Activated CD4-positive, alpha-beta memory T cell treated with anti-CD3 and anti-CD28 coated beads, Interleukin-2, amount 10 ng/mL, durations not matched to agents 7 days and 5 days (primary cell): ENCODE data around the gene ATL1. TPM values are rescaled to one million over a fixed set of nuclear protein-coding genes. Genes with fewer than 3 reads are reported as not detected.

ENCODE experiments used
- CTCF ChIA-PET: fragments of 350-600 bp; sonication (Branson Sonifier 250); formaldehyde crosslinking; loops from one replicate; lab custom pipeline; 2021; ENCODE audit warnings: antibody characterized with exemption, inconsistent platforms; lab: Charles Lee
- POLR2A ChIA-PET: fragments of 350-600 bp; sonication (Branson Sonifier 250); formaldehyde crosslinking; loops from one replicate; lab custom pipeline; 2021; ENCODE audit warnings: antibody characterized with exemption; lab: Charles Lee
- DNase-seq: peaks from one replicate; pipeline ENCODE4 v3.0.0-alpha.2; 2020
- H3K27ac Mint-ChIP-seq: one replicate; pipeline ENCODE4 v1.8.0; 2021; ENCODE audit warnings: mild to moderate bottlenecking, mixed read lengths
- H3K27me3 Mint-ChIP-seq: one replicate; pipeline ENCODE4 v1.8.0; 2021; ENCODE audit warnings: mixed read lengths
- H3K36me3 Mint-ChIP-seq: one replicate; pipeline ENCODE4 v1.8.0; 2021; ENCODE audit warnings: low read depth, mixed read lengths
- H3K4me1 Mint-ChIP-seq: one replicate; pipeline ENCODE4 v1.8.0; 2021; ENCODE audit warnings: mixed read lengths
- H3K4me3 Mint-ChIP-seq: one replicate; pipeline ENCODE4 v1.8.0; 2021; ENCODE audit warnings: mild to moderate bottlenecking, mixed read lengths
- H3K9me3 Mint-ChIP-seq: one replicate; pipeline ENCODE4 v1.8.0; 2021; ENCODE audit warnings: mixed read lengths
- total RNA-seq, 2 experiments: library from RNA; stranded (reverse); gene quantifications; one replicate each; pipeline ENCODE4 v1.2.3, GENCODE V29; 2021

ATL1 gene
- total RNA-seq, 2 experiments from 2014 or later: 0.86 to 1.2 TPM

- Mint-ChIP-seq H3K4me3 (no peak within 1 kb of the TSS), H3K27ac (no peak within 1 kb of the TSS), H3K36me3 (peaks cover 10% of the 10 kb centered on the region), H3K4me1 (peaks cover 16% of the 10 kb centered on the region), H3K9me3 (no peaks in the 10 kb centered on the region), H3K27me3 (no peaks in the 10 kb centered on the region)
- ChIA-PET POLR2A (interaction anchor here (0.6 to 1.4 kb wide), 7 partner anchors 10 to 1081 kb away, joined by 3 to 6 read pairs (median 4); no protein-coding TSS in a partner anchor), CTCF (interaction anchor here (0.7 kb wide), 1 partner anchor 192 kb away, joined by 3 read pairs; no protein-coding TSS in a partner anchor)
- peak; percentile 51 for DNase-seq
Observed at GRCh38 chr14:50667996-50668825, 108.3 kb downstream of the ATL1 start, which contains the start of gene SAV1. Gene SAV1, minus strand, starts transcription at chr14:50668306. Its CDS starts 339 bp downstream, at chr14:50667967.

DNA sequence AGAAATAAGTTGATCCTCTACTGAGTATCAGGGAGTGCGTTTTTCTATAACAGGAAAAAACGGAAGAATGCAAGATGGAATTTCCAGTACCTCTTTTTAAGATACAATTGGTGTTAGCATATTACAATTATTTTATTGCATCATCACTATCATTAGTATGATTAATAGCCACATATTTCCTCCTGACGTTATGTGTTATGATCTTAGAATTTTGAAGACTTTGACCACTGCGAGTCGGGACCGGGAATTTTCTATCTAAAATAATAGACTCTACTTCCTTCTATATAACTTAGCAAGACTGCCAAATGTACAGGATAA is 108.8 kb downstream of the ATL1 start:
- H3K27me3 Mint-ChIP-seq: no peaks in the 10 kb centered on the region
- H3K27ac Mint-ChIP-seq: no peak overlapping the region
- DNase-seq: no peak
- H3K4me3 Mint-ChIP-seq: no peak overlapping the region
- peaks cover 6% of the 10 kb centered on the region for H3K36me3 Mint-ChIP-seq
- H3K4me1 Mint-ChIP-seq: peaks cover 16% of the 10 kb centered on the region
- no peaks in the 10 kb centered on the region for H3K9me3 Mint-ChIP-seq
- ChIA-PET POLR2A (interaction anchor here (0.6 to 1.4 kb wide), 7 partner anchors 9 to 1082 kb away, joined by 3 to 6 read pairs (median 4); no protein-coding TSS in a partner anchor), CTCF (interaction anchor here (0.7 kb wide), 1 partner anchor 191 kb away, joined by 3 read pairs; no protein-coding TSS in a partner anchor)

GRCh38 chr14:50669441-50669986 is 109.6 kb downstream of the ATL1 start:
- no peaks in the 10 kb centered on the region for H3K27me3 Mint-ChIP-seq
- no peak overlapping the region for H3K4me3 Mint-ChIP-seq
- ChIA-PET POLR2A (no interaction called here), CTCF (no interaction called here)
- H3K27ac Mint-ChIP-seq: no peak overlapping the region
- peaks cover 16% of the 10 kb centered on the region for H3K4me1 Mint-ChIP-seq
- no peaks in the 10 kb centered on the region for H3K9me3 Mint-ChIP-seq
- DNase-seq: no peak
- peaks cover 3% of the 10 kb centered on the region for H3K36me3 Mint-ChIP-seq

- CTCF ChIA-PET: interaction anchor here (0.9 to 1.6 kb wide), 2 partner anchors 51 to 103 kb away, joined by 3 to 5 read pairs; no protein-coding TSS in a partner anchor
- DNase-seq: no peak
- no peak overlapping the region for H3K27ac Mint-ChIP-seq
- POLR2A ChIA-PET: no interaction called here
- no peaks in the 10 kb centered on the region for H3K27me3 Mint-ChIP-seq
- H3K4me1 Mint-ChIP-seq: peaks cover 15% of the 10 kb centered on the region
- no peak overlapping the region for H3K4me3 Mint-ChIP-seq
- H3K36me3 Mint-ChIP-seq: no peaks in the 10 kb centered on the region
- H3K9me3 Mint-ChIP-seq: no peaks in the 10 kb centered on the region
Observed at GRCh38 chr14:50670196-50670865, 110.4 kb downstream of the ATL1 start.

GRCh38 chr14:50670866-50671256 is 110.9 kb downstream of the ATL1 start:
- POLR2A ChIA-PET: no interaction called here
- Mint-ChIP-seq H3K36me3 (no peaks in the 10 kb centered on the region), H3K4me1 (peaks cover 15% of the 10 kb centered on the region), H3K9me3 (no peaks in the 10 kb centered on the region), H3K27me3 (no peaks in the 10 kb centered on the region), H3K27ac (no peak overlapping the region), H3K4me3 (no peak overlapping the region)
- DNase-seq: no peak
- CTCF ChIA-PET: interaction anchor here (0.9 to 1.6 kb wide), 2 partner anchors 52 to 103 kb away, joined by 3 to 5 read pairs; no protein-coding TSS in a partner anchor

DNA sequence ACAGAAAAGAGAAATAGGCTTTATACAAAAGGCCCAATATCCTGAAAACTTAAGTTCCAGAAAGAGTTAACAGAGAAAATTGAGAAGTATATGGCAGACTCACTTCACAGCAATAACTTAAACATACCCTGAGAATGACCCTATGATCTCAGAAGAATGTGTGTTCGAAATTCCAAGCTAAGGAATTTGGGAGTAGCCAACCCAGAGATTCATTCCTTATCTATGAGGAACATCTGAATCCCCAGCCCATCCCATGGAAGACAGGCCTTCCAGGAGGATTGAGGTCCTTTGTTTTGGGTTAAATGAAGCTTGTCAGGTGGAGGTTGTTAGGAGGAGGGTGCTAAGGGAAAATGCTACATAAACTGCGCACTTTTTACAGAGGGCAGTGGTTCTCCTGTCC is 115.7 kb downstream of the ATL1 start:
- peaks cover 7% of the 10 kb centered on the region for H3K4me1 Mint-ChIP-seq
- POLR2A ChIA-PET: no interaction called here
- no peak overlapping the region for H3K27ac Mint-ChIP-seq
- H3K27me3 Mint-ChIP-seq: no peaks in the 10 kb centered on the region
- H3K4me3 Mint-ChIP-seq: no peak overlapping the region
- CTCF ChIA-PET: no interaction called here
- no peak for DNase-seq
- no peaks in the 10 kb centered on the region for H3K9me3 Mint-ChIP-seq
- H3K36me3 Mint-ChIP-seq: no peaks in the 10 kb centered on the region

GRCh38 chr14:50676814-50677516 is 117.0 kb downstream of the ATL1 start:
- H3K4me1 Mint-ChIP-seq: peaks cover 7% of the 10 kb centered on the region
- ChIA-PET POLR2A (no interaction called here), CTCF (no interaction called here)
- no peak for DNase-seq
- H3K36me3 Mint-ChIP-seq: no peaks in the 10 kb centered on the region
- H3K9me3 Mint-ChIP-seq: no peaks in the 10 kb centered on the region
- H3K27me3 Mint-ChIP-seq: peaks cover 3% of the 10 kb centered on the region
- H3K27ac Mint-ChIP-seq: no peak overlapping the region
- no peak overlapping the region for H3K4me3 Mint-ChIP-seq

DNA sequence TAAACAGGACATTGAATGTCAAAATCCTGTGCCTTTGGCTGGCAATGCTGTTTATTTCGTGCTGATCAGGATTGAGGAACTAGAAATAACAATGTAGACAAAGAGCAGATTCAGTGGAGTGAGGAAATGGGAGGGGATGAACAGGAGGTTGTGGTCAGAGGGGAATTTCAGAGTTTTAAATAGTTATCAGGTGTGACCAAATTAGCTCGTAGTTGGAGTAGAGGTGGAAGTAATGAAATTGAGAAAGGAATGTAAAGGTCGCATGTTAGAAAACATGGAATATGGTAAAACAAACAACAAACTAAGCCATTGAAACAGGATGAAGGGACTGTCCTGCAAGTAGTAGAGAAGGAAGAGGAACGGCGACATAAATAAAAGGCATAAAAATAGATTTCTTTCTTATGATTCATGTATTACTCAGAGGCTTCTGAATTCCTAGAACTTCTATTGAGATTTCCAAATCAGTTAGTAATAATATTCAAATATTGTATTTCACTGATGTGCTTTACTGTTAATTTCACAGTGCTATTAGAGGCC is 117.7 kb downstream of the ATL1 start:
- DNase-seq: no peak
- POLR2A ChIA-PET: interaction anchor here (1.2 kb wide), 1 partner anchor 9 kb away, joined by 3 read pairs; the partner anchor contains the start of gene SAV1
- Mint-ChIP-seq H3K4me3 (no peak overlapping the region), H3K9me3 (no peaks in the 10 kb centered on the region), H3K4me1 (peaks cover 7% of the 10 kb centered on the region), H3K36me3 (no peaks in the 10 kb centered on the region), H3K27ac (no peak overlapping the region), H3K27me3 (peaks cover 3% of the 10 kb centered on the region)
- CTCF ChIA-PET: no interaction called here

DNA sequence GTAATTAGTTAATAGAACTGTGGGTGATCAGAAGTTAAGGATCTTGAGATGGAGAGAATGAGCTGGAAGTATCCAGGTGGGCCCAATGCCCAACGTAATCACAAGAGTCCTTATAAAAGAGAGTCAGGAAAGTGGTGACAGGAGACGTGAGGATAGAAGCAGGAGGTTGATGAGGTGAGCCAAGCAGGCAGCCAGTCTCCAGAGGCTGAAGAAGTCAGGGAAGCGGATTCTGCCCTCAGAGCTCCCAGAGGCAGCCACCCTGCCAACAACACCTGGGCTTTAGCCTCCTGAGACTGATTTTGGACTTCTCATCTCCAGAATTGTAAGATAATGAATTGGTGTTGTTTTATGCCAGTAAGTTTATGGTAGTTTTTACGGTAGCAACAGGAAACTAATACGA is 118.2 kb downstream of the ATL1 start:
- no peak for DNase-seq
- Mint-ChIP-seq H3K36me3 (no peaks in the 10 kb centered on the region), H3K27me3 (peaks cover 3% of the 10 kb centered on the region), H3K9me3 (no peaks in the 10 kb centered on the region), H3K4me3 (no peak overlapping the region), H3K27ac (no peak overlapping the region), H3K4me1 (peaks cover 7% of the 10 kb centered on the region)
- ChIA-PET POLR2A (interaction anchor here (1.2 kb wide), 1 partner anchor 10 kb away, joined by 3 read pairs; the partner anchor contains the start of gene SAV1), CTCF (no interaction called here)

- H3K4me1 Mint-ChIP-seq: peaks cover 7% of the 10 kb centered on the region
- peaks cover 3% of the 10 kb centered on the region for H3K27me3 Mint-ChIP-seq
- ChIA-PET POLR2A (no interaction called here), CTCF (interaction anchor here (1.1 kb wide), 1 partner anchor 85 kb away, joined by 5 read pairs; no protein-coding TSS in a partner anchor)
- no peak for DNase-seq
- no peak overlapping the region for H3K27ac Mint-ChIP-seq
- H3K4me3 Mint-ChIP-seq: no peak overlapping the region
- H3K9me3 Mint-ChIP-seq: no peaks in the 10 kb centered on the region
- no peaks in the 10 kb centered on the region for H3K36me3 Mint-ChIP-seq
Observed at GRCh38 chr14:50679674-50680073, 119.7 kb downstream of the ATL1 start.
